ENCODE measurements around the gene DNAH6.

- no peak for TF ChIP-seq CTCF (conservative IDR thresholded peaks at IDR 0.05; ENCODE audit: low read depth, low read length)
- TF ChIP-seq EZH2 (IDR thresholded peaks at IDR 0.05; ENCODE audit: borderline replicate concordance, low read depth, low read length, poor library complexity, severe bottlenecking): no peak
These were observed 250.5 kb downstream of the DNAH6 start for GRCh38 chr2:84766791-84767190.
